HepG2 (cell line): ENCODE results near the gene SCUBE1. TPM values are rescaled to one million over a fixed set of nuclear protein-coding genes. Genes with fewer than 3 reads are reported as not detected.

Experiments used
- ATAC-seq: fragments of 200-7000 bp; cut with Tn5 transposase; 3 replicates; pipeline ENCODE4 v1.9.1; 2020; ENCODE audit warnings: mild to moderate bottlenecking, moderate library complexity
- BruUV-seq: library from RNA; stranded (reverse); fragments of 400-500 nt; replicated peaks from 2 replicates; lab custom pipeline; 2021; lab: Mats Ljungman, UMichigan
- CTCF ChIA-PET: fragments of 300-600 bp; formaldehyde crosslinking; extraction: SDS; loops from one replicate; lab custom pipeline; 2021; ENCODE audit warnings: low total read pairs, inconsistent platforms, low intra/inter-chr PET ratio; lab: Yijun Ruan, JAX
- POLR2A ChIA-PET: fragments of 350-600 bp; sonication (Branson Sonifier 250); formaldehyde crosslinking; loops from one replicate; lab custom pipeline; 2020; ENCODE audit warnings: antibody characterized with exemption, inconsistent platforms; lab: Yijun Ruan, JAX
- DNase-seq: peaks from one replicate; pipeline ENCODE4 v3.0.0-alpha.2; 2015; ENCODE audit warnings: low spot score
- FAIRE-seq: peaks from 3 replicates; lab custom pipeline; 2011; peaks lifted over from hg19 to GRCh38; lab: Jason Lieb, UNC
- H2AFZ ChIP-seq: one replicate; pipeline ENCODE4 v1.6.1; 2011; ENCODE audit warnings: low read length, inconsistent platforms
- H3K27ac ChIP-seq: fragments of 300-600 bp; 3 replicates; pipeline ENCODE4 v1.8.0; 2011; ENCODE audit warnings: mixed run types, mild to moderate bottlenecking, mixed read lengths, low read length, inconsistent platforms; ENCODE audit not compliant: insufficient read depth; ENCODE audit errors: extremely low read length
- H3K27me3 ChIP-seq, 2 experiments: fragments of 200-600 bp in 1 of 2; 2 replicates in 1 of 2; 3 replicates in 1 of 2; pipeline versions ENCODE4 v1.6.0 to v1.8.0; 2011; ENCODE audit warnings: low read length in 2 of 2, mild to moderate bottlenecking in 2 of 2, moderate library complexity in 2 of 2, inconsistent platforms in 1 of 2; ENCODE audit not compliant: insufficient read depth in 2 of 2, control insufficient read depth in 1 of 2
- H3K36me3 ChIP-seq, 2 experiments: fragments of 200-600 bp in 1 of 2; replicated peaks in 1 of 2; 2 replicates in 1 of 2; 3 replicates in 1 of 2; pipeline versions ENCODE4 v1.5.1 to v1.8.0; 2011; ENCODE audit warnings: low read length in 2 of 2, inconsistent platforms in 1 of 2; ENCODE audit not compliant: insufficient read depth in 2 of 2, control insufficient read depth in 1 of 2
- H3K4me1 ChIP-seq: 2 replicates; pipeline ENCODE4 v1.5.1; 2012; ENCODE audit warnings: low read length, inconsistent platforms; ENCODE audit not compliant: insufficient read depth
- H3K4me2 ChIP-seq: 2 replicates; pipeline ENCODE4 v1.6.0; 2011; ENCODE audit warnings: low read depth, low read length, inconsistent platforms
- H3K4me3 ChIP-seq, 3 experiments: fragments of 200-600 bp in 1 of 3; sonication (generic), shearing (Covaris generic) in 1 of 3; replicated peaks in 1 of 3; 2 replicates each; pipeline ENCODE4 v1.5.1; 2011 to 2016; ENCODE audit warnings: low read length in 3 of 3, inconsistent platforms in 2 of 3, low read depth in 2 of 3, mild to moderate bottlenecking in 2 of 3, control low read depth in 1 of 3, mixed read lengths in 1 of 3; ENCODE audit not compliant: insufficient read depth in 1 of 3
- H3K79me2 ChIP-seq: one replicate; pipeline ENCODE4 v1.6.1; 2011; ENCODE audit warnings: low read length, inconsistent platforms; ENCODE audit not compliant: insufficient read depth
- H3K9ac ChIP-seq: 2 replicates; pipeline ENCODE4 v1.6.0; 2011; ENCODE audit warnings: mild to moderate bottlenecking, low read depth, low read length, inconsistent platforms; ENCODE audit not compliant: insufficient read depth
- H3K9me3 ChIP-seq: 2 replicates; pipeline ENCODE4 v1.5.1; 2012; ENCODE audit warnings: mild to moderate bottlenecking, low read length
- H4K20me1 ChIP-seq: 2 replicates; pipeline ENCODE4 v1.6.0; 2011; ENCODE audit warnings: inconsistent platforms, mild to moderate bottlenecking, low read length, moderate library complexity; ENCODE audit not compliant: insufficient read depth
- ADNP ChIP-seq: sonication (generic); formaldehyde crosslinking; IDR thresholded peaks from 2 replicates; pipeline ENCODE4 v1.4.0; 2020; ENCODE audit warnings: missing genetic modification reagents
- ASH2L ChIP-seq: fragments of 300-600, 200-600 bp; sonication (generic); IDR thresholded peaks from 2 replicates; pipeline ENCODE4 v1.7.0; 2017; ENCODE audit warnings: low read depth, mild to moderate bottlenecking, moderate library complexity, mixed read lengths, low read length; ENCODE audit not compliant: insufficient read length
- ATF7 ChIP-seq, 2 experiments: fragments of 450-650 bp in 1 of 2; sonication (generic) in 1 of 2; formaldehyde crosslinking in 1 of 2; IDR thresholded peaks; 2 replicates each; pipeline versions ENCODE4 v1.4.0 to v1.6.1; 2016 to 2020; ENCODE audit warnings: antibody characterized with exemption in 1 of 2, mild to moderate bottlenecking in 1 of 2, missing genetic modification reagents in 1 of 2
- CAMTA2 ChIP-seq: sonication (generic); formaldehyde crosslinking; IDR thresholded peaks from 2 replicates; pipeline ENCODE4 v1.4.0; 2020; ENCODE audit warnings: mild to moderate bottlenecking, missing genetic modification reagents, borderline replicate concordance
- CERS6 ChIP-seq: sonication (generic); formaldehyde crosslinking; IDR thresholded peaks from 2 replicates; pipeline ENCODE4 v1.5.0; 2020; ENCODE audit warnings: missing genetic modification reagents
- ETV6 ChIP-seq: sonication (generic); formaldehyde crosslinking; conservative IDR thresholded peaks from 2 replicates; pipeline ENCODE4 v1.4.0; 2020; ENCODE audit warnings: missing genetic modification reagents
- KAT7 ChIP-seq: IDR thresholded peaks from 2 replicates; pipeline ENCODE4 v1.6.1; 2018; ENCODE audit warnings: borderline replicate concordance, missing compliant biosample characterization
- MBD4 ChIP-seq: IDR thresholded peaks from 2 replicates; pipeline ENCODE4 v1.6.1; 2012; ENCODE audit warnings: low read length, inconsistent platforms, borderline replicate concordance
- NONO ChIP-seq, 2 experiments: fragments of 450-650 bp in 1 of 2; sonication (generic) in 1 of 2; formaldehyde crosslinking in 1 of 2; IDR thresholded peaks in 1 of 2; conservative IDR thresholded peaks in 1 of 2; 2 replicates each; pipeline versions ENCODE4 v1.6.1 to v1.8.0; 2017 to 2022; ENCODE audit warnings: mild to moderate bottlenecking in 1 of 2, missing genetic modification reagents in 1 of 2, moderate library complexity in 1 of 2
- SRSF9 ChIP-seq: fragments of 200-400 bp; formaldehyde crosslinking; IDR thresholded peaks from 2 replicates; pipeline ENCODE4 v1.6.1; 2018; ENCODE audit warnings: borderline replicate concordance, mild to moderate bottlenecking, low read depth, low read length; ENCODE audit not compliant: insufficient read depth, poor library complexity, severe bottlenecking
- ZBTB14 ChIP-seq: sonication (generic); formaldehyde crosslinking; IDR thresholded peaks from 2 replicates; pipeline ENCODE4 v1.4.0; 2020; ENCODE audit warnings: missing genetic modification reagents
- ZNF180 ChIP-seq: sonication (generic); formaldehyde crosslinking; IDR thresholded peaks from 2 replicates; pipeline ENCODE4 v1.4.0; 2020; ENCODE audit warnings: low read depth, missing genetic modification reagents, borderline replicate concordance
- ZNF407 ChIP-seq: sonication (generic); formaldehyde crosslinking; IDR thresholded peaks from one replicate; pipeline ENCODE4 v1.5.1; 2020; ENCODE audit warnings: mild to moderate bottlenecking, missing genetic modification reagents; ENCODE audit errors: not compliant biosample characterization
- ZNF777 ChIP-seq: sonication (generic); formaldehyde crosslinking; IDR thresholded peaks from 2 replicates; pipeline ENCODE4 v1.4.0; 2020; ENCODE audit warnings: missing genetic modification reagents
- WGBS: methylation state at CpG from one replicate; pipeline ENCODE4 v1.1.6; 2017; ENCODE audit warnings: low lambda C conversion rate; 5-methylcytosine and 5-hydroxymethylcytosine counted together
- in situ Hi-C: cut with HindIII; loops from 2 replicates; pipeline ENCODE4 v1.10.0; 2017; ENCODE audit warnings: low pct_unique_long_range_greater_than_20kb; ENCODE audit not compliant: extremely low pct_ligation_motif_present
- intact Hi-C: fragments of 100-400 bp; cut with micrococcal nuclease; formaldehyde crosslinking; loops from one replicate; pipeline ENCODE4 v1.10.0; 2022; ENCODE audit not compliant: unreplicated experiment
- polyA plus RNA-seq, 8 experiments: library from polyadenylated mRNA; depleted of rRNA in 3 of 8; stranded (reverse) in 7 of 8; unstranded in 1 of 8; fragments of >200 nt; fragmentation: Illumina TruSeq in 4 of 8; extraction: Trizol in 4 of 8; gene quantifications; 2 replicates each; pipeline versions ENCODE4 v1.2.1 to v1.2.3, GENCODE V29; 2011 to 2016; ENCODE audit warnings: low read depth in 4 of 8, missing spikeins in 1 of 8, mixed read lengths in 1 of 8; ENCODE audit not compliant: insufficient read depth in 1 of 8
- total RNA-seq, 5 experiments: library from RNA; depleted of rRNA; stranded (reverse); fragments of >200 nt; fragmentation: Illumina TruSeq; extraction: Trizol; gene quantifications; 2 replicates each; pipeline ENCODE4 v1.2.3, GENCODE V29; 2016; ENCODE audit warnings: low read depth in 1 of 5

The SCUBE1 gene
- total and polyA plus RNA-seq, 2 of the 13 experiments (the other 11 are each of a cell fraction or from before 2014, with no cell fraction given): under 0.01 to 0.05 TPM

- in situ Hi-C loops: no loop called here
- DNase-seq (no peak), ATAC-seq (no peak), FAIRE-seq (no peak)
- H3K4me2 ChIP-seq: no peak overlapping the region
- no peak overlapping the region for H2AFZ ChIP-seq
- no peak overlapping the region for H3K9ac ChIP-seq
- H4K20me1 ChIP-seq: no peaks in the 10 kb centered on the region
- CTCF ChIA-PET: no interaction called here
- H3K4me3 ChIP-seq: no peak overlapping the region
- H3K27ac ChIP-seq: no peak overlapping the region
- no peaks in the 10 kb centered on the region for H3K9me3 ChIP-seq
- no peaks in the 10 kb centered on the region for H3K79me2 ChIP-seq
- intact Hi-C loops: no loop called here
- POLR2A ChIA-PET: no interaction called here
- H3K27me3 ChIP-seq: peaks cover 2 to 68% of the 10 kb centered on the region in 2 experiments
- WGBS: 34% methylated on average over 5 of the region's 6 CpGs
- H3K4me1 ChIP-seq: peaks cover 19% of the 10 kb centered on the region
- BruUV-seq: no TSS peak
- H3K36me3 ChIP-seq: no peaks in the 10 kb centered on the region
- TF ChIP-seq ADNP (no peak), NONO (IDR thresholded peaks at IDR 0.05) (no peak), NONO (CRISPR knock-in tag; conservative IDR thresholded peaks at IDR 0.05) (no peak), ATF7 (IDR thresholded peaks at IDR 0.05) (no peak), ATF7 (CRISPR knock-in tag; IDR thresholded peaks at IDR 0.05) (no peak), KAT7 (CRISPR knock-in tag) (no peak), ZNF777 (CRISPR knock-in tag) (no peak), ZBTB14 (CRISPR knock-in tag) (no peak), ETV6 (CRISPR knock-in tag) (no peak), ASH2L (no peak), ZNF180 (CRISPR knock-in tag) (no peak), CAMTA2 (CRISPR knock-in tag) (no peak), CERS6 (CRISPR knock-in tag) (no peak), SRSF9 (no peak), MBD4 (no peak), ZNF407 (CRISPR knock-in tag) (no peak)
Measured at GRCh38 chr22:43295660-43296059, 47.5 kb downstream of the SCUBE1 start.
